ENCODE data around the gene FHL5.
"Not testable (repeated sequence)": the region's sequence is repeated elsewhere in the genome, so short reads cannot be mapped to it uniquely, and the experiment has no call there.

The FHL5 gene

DNA sequence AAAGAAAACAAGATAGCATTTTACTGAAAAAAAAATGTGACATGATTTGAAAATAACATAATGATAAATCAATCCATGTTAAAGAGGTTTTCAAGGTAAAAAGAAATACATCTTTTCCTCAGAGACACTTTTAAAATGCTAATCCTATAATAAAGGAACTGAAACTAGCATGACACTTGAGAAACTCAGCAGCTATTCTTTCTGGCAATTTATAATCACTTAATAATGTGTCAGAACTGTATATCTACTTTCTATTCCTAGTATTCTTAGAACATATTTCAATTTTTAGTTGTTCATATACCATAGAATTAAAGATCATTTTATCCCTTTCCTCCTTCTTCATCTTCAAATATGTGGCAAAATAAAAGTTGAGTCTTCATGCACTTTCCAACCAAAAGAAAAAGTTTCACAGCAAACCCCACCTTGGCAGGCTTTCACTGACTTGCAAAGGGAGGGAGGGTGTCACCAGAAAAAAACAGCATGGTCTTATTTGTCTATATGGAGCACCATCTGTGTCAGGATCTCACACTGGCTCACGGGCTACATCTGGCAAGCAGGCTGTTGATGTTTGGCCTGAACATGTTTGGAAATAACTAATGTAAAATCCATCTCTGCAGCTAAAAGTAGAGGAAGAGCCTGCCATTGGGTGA lies 48.5 kb downstream of the FHL5 start:
- no peak for DNase-seq

DNA sequence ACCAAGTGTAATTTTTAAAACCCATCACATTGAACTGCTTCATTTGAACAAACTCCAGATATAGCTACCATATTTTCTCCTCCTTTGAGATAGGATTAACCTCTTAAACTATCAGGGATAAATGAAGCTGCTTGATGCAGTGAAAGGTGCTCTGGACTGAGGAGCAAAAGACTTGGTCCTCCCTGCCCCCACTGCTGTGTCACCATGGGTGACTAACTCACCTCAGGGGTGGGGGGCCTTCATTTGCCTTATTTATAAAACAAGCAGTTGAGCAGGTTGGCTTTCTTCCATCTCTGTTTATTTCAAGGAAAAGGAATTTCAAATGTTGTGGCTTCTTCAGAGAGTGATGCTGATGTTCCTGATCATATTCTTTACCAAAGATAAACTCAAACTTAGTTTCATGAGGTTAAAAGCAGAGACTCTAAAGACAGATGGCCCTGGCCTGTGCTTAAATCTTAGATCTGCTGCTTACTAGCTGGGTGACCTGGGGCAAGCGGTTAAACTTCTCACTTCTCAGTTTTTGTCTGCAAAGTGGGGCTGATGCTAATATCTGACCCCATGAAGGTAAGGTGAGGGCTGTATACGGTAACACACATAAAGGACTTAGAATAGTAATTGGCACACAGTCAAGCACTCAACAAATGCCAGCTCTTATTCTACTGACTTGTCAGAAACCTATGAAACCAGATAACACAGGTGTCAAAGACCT lies 50.5 kb downstream of the FHL5 start:
- DNase-seq: no peak

GRCh38 chr6:96620851-96621250 lies 57.9 kb downstream of the FHL5 start:
- DNase-seq: no peak

DNA sequence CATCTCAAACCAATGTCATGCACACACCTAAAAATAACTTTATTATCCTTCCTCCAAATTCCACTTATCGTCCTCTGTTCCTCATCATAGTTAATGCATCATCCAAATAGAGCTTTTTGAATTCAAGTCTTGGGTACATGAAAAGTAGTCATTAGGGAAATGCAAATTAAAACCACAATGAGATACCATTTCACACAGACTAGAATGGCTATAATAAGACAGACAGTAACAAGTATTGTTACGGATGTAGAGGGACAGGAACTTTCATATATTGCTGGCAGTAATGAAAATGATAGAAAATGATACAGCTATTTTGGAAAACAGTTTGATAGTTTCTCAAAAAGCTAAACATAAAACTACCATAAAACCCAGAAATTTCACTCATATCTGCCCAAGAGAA lies 59.1 kb downstream of the FHL5 start:
- DNase-seq: no peak

DNA sequence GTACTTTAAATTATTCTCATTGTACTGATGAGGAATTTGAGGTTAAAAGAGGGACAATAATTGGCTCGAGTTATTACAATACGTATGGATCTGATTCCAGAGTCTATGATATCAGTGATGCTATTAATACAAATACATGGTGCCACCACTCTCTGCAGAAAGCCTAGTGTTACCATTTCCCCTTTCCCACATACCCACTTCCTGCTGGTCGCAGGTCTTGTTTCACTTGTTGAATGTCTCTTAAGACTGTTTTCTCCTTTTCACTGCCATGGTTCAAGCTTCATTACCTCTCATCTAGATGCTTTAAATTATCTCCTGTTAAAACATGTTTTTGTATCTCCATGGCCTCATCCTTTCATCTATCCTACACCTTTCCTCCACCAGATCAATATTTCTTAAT lies 62.0 kb downstream of the FHL5 start:
- DNase-seq: no peak

- no peak for DNase-seq
Observed at GRCh38 chr6:96626759-96627364, 63.9 kb downstream of the FHL5 start.

DNA sequence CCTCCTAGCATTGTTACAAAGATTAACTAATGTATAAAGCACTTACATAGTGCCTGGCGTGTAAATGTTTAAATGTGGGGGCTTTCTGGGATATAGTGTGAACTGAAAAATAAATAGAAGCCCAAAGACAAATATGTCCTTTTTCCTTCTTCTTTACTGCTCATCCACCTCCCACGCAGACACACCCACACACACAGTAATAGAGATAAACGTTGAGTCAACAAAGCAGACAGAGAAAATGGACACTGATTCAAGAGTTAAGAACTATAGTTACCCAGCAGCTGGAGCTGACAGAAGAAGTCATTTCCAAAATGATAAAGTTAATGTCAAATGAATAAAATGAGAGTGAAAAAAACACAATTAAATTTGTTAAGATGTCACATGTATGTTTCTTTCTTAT lies 68.3 kb downstream of the FHL5 start:
- no peak for DNase-seq

DNA sequence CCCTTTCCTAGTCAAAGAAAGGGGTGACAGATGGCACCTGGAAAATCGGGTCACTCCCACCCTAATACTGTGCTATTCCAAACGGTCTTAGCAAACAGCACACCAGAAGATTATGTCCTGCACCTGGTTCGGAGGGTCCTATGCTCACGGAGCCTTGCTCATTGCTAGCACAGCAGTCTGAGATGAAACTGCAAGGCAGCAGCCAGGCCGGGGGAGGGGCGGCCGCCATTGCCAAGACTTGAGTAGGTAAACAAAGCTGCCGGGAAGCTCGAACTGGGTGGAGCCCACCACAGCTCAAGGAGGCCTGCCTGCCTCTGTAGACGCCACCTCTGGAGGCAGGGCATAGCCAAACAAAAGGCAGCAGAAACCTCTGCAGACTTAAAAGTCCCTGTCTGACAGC lies 75.1 kb downstream of the FHL5 start:
- not testable (repeated sequence) for DNase-seq

GRCh38 chr6:96645106-96645505 lies 82.2 kb downstream of the FHL5 start:
- no peak for DNase-seq

DNA sequence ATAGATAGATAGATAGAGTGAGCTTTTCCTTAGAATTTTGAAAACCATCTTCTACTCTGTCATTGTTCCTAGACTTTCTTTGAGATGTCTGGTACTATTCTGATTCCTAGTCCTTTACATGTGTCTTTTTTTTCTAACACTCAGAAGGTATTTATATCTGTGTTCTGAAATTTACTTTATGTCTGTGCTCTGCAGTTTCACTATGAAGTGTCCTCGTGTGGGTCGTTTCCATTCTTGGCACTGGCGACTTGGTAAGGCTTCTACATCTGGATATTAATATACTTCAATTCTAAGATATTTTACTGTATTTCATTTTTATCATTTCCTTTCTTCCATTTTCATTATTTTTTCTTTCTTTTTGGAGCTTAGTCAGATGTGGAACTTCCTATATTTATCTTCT lies 87.0 kb downstream of the FHL5 start:
- no peak for DNase-seq

GRCh38 chr6:96651816-96652215 lies 88.9 kb downstream of the FHL5 start:
- no peak for DNase-seq

- DNase-seq: no peak
Observed at GRCh38 chr6:96652552-96652951, 89.6 kb downstream of the FHL5 start.

DNA sequence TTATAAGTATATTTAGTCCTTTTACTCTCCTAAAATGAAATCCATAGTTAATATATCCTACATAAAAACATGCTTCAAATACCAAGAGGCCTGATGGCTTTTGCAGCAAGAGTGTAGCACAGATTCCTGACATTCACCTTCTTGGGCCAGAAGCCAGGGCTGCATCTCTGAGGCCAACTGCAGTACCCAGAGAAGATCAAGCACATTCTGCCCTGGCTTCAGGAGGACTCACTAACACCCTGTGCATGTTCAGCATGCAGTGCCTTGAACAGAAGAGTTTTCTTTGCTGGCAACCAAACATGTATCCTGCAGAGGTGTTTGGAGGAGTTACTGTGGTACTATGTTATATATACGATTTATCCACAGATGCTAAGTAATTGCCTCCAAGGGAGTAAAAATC lies 90.3 kb downstream of the FHL5 start:
- no peak for DNase-seq

DNA sequence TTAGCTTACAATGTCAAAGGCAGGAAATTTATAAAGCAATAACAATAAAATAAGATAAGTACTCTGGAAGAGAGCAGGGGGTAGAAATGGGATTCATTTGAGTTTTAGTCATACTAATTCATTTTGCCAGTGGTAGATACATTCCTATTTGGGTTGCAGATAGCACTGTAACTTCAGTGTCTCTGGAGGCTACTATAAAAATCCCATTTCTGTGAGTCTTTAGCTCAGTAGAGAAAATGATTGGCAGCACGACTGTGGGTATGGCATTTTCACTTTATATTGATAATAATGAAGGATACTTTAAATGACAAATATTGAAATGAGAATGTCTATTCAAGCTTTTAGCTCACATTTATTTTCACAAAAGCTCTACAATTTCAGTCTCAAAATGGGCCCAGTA lies 93.6 kb downstream of the FHL5 start:
- DNase-seq: no peak

- DNase-seq: no peak
Observed at GRCh38 chr6:96657344-96657743, 94.4 kb downstream of the FHL5 start.

GRCh38 chr6:96659084-96659845 lies 96.3 kb downstream of the FHL5 start:
- no peak for DNase-seq
